GM20000 (cell line): ENCODE measurements around the gene CLSTN3.

Experiments
- DNase-seq: peaks from one replicate; pipeline ENCODE4 v3.0.0; 2012; ENCODE audit warnings: low spot score
- TF ChIP-seq, protein P1 (sequence below): IDR thresholded peaks from 2 replicates; pipeline ENCODE4 v1.5.1; 2012; ENCODE audit warnings: mild to moderate bottlenecking, control low read depth; ENCODE audit errors: extremely low read depth, missing control alignments

CLSTN3 gene

DNA sequence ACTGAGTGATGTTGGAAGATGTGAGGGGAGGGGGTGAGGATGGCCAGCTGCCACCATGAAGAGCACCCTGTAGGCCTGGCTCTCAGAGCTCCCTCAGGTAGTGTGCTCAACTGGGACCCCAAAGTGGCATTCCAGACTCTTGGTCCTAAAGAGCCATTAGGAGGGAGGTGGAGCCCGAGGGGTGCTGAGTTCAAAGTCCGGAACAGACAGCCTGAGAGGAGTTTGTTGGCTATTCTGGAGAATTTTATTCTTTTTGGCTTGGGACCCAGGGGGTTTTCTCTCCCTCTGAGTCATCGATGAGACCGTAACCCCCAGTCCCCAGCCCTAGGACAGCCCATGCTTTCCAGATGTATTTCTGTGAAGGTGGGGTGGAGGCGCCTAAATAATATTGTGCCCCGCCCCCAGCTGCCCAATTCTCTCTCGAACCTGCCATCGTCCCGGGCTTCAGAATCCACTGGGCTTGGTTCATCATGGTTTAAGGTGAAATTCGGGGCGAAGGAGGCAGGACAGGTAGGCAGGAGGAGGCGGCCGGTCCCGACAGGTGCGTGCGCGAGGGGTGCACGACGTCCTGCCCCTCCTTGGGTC, 792 bp upstream of the CLSTN3 start:
- TF ChIP-seq, protein P1, sequence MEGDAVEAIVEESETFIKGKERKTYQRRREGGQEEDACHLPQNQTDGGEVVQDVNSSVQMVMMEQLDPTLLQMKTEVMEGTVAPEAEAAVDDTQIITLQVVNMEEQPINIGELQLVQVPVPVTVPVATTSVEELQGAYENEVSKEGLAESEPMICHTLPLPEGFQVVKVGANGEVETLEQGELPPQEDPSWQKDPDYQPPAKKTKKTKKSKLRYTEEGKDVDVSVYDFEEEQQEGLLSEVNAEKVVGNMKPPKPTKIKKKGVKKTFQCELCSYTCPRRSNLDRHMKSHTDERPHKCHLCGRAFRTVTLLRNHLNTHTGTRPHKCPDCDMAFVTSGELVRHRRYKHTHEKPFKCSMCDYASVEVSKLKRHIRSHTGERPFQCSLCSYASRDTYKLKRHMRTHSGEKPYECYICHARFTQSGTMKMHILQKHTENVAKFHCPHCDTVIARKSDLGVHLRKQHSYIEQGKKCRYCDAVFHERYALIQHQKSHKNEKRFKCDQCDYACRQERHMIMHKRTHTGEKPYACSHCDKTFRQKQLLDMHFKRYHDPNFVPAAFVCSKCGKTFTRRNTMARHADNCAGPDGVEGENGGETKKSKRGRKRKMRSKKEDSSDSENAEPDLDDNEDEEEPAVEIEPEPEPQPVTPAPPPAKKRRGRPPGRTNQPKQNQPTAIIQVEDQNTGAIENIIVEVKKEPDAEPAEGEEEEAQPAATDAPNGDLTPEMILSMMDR: no peak
- no peak for DNase-seq

DNA sequence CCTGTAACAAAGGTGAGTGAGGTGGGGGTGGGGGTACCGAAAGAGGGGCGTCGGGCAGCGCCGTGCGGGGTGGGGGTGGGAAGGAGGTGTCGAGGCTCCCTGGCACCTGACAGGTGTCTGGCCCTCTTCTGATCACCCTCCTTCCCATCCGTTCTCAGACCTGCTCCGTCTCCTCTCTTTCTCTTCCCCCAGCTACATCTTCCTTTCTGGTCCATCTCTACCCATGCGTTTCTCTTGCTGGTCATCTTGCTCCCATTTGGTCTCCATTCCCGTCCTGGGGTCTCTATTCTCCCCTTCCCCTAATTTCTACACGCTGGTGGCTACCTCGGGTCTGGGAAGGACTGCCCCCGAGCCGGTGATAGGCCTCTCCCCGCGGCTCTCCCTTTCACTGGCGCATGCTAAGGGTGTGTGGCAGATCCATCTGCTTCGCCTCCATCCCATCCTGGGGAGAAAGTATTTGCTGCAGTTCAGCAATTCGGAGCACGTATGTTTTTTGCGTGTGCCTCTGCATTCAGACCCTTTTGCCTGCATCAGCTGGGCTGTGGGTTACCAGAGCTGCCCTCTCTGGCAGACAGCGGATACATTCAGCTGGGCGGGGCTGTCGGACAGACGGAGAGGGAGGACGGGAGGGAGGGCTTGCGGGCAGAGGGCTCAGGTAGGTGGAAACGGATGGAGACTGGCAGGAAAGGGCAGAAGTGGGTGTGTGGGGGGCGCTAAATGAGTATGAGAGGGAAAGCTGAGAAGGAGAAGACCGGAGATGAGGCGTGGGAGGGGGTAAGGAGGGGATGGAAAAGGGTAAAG, 730 bp downstream of the CLSTN3 start:
- peak; percentile 58 for DNase-seq
- TF ChIP-seq, protein P1: no peak

DNA sequence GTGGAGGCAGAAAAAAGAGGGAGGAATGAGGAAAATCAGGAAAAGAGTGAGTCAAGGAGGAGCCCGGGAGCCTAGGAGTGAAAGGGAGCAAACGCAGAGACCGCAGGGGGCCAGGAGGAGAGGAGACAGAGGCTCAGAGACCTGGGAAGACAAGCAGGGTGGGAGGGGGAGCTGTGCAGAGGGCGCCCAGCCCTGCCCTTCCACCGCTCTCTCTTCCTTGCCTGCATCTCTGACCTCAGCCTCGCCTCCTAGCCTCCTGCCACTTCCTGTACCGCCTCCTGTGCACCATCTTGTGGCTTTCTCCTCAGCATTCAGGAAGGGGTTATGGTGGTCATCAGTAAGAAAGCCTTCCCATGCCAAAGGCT, 1.3 kb downstream of the CLSTN3 start:
- TF ChIP-seq, protein P1: no peak
- DNase-seq: no peak

DNA sequence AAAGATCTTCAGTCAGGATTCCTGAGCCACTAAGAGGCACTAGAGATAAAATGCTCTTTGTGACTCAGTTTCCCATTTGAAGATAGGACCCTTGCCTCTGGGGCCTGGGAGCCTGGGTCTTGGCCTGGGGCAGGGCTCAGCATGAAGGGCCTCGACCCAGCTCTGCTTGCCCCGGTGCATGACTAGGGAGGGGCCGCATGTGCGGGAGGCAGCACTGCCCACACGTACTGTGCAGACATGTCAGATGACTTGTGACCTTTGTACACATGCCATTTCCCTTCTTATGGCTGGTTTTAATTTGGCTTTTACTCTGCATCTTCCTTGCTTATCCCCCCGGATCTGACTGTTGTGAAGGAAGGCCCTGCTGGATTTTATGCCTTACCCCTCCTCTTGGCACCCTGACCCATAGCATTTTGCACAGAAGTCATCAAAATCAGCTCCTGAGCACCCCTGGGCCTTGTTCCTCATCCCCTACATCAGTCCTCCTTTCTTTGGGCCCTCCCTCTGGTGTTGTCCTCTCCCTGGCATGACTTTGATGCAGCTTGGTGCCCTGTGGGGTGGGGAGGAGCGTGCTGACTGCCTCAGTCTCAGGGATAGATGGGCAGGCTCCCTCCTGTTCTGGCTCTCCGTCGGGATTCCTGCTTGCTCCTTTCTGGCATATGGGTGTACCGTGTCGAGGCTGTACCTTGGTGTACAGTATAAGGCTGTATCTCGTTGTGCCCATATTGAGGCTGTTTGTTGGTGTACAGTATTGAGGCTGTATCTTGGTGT, 4.4 kb downstream of the CLSTN3 start:
- TF ChIP-seq, protein P1: no peak
- DNase-seq: no peak

DNA sequence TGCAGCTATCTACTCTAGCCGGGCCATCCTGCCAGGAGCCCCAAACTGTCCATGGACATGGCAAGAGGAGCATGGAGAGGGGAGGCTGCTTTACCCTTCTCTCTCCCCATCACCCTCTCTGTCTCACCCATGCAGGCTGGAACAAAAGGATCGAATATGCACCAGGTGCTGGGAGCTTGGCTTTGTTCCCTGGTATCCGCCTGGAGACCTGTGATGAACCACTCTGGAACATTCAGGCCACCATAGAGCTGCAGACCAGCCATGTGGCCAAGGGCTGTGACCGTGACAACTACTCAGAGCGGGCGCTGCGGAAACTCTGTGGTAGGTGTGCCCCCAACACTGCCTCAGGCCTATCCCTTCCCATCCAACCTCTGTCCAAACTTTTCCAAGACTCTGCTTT, 5.9 kb downstream of the CLSTN3 start:
- DNase-seq: no peak
- TF ChIP-seq, protein P1: no peak

DNA sequence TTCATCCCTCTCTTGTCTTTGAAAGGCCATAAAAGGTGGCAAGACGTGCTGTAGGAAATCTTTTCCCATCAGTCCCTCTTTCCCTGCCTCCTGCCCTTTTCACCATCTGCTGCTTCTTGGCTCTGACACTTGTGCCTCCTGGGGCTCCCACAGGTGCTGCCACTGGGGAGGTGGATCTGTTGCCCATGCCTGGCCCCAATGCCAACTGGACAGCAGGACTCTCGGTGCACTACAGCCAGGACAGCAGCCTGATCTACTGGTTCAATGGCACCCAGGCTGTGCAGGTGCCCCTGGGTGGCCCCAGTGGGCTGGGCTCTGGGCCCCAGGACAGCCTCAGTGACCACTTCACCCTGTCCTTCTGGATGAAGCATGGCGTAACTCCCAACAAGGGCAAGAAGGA, 6.5 kb downstream of the CLSTN3 start:
- TF ChIP-seq, protein P1: no peak

DNA sequence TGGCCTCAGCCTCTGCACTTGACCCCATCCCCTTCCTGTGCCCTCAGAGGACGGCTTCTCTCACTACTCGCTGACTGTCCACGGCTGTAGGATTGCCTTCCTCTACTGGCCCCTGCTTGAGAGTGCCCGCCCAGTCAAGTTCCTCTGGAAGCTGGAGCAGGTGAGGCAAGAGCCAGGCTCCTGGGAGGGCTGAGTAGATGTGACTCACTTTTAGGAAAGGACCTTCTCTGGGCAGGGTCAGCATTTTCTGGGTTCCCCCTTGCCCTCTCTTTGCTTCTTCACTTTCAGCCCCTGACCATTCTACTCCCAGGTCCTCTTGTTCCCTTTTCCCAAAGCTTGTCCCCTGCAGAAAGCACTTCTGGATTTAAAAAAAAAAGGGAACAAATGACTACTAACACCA, 7.7 kb downstream of the CLSTN3 start:
- DNase-seq: no peak
- TF ChIP-seq, protein P1: no peak

More for the DNA sequence above, 6.5 kb downstream of the CLSTN3 start:
- DNase-seq: no peak
